ENCODE results near the gene PLPP1.

PLPP1 gene

DNA sequence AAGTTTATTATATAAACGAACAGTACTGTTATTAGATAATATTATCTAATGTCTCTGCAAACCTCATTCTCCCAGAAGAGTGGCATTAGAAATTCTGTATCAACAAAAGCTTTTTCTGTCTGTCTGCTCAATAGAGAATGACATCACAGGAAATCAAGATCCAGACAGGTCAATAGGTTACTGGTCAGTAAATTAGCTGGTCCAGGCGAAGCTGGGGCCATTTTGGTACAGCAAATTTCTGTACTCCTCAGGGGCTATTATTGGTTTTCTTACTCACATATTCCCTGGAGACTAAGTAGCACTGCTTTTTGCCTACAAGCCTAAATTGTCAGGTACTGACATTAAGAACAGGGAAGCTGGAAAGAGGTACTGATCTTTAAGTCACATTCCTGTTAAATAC, 80.5 kb downstream of the PLPP1 start:
- no peak overlapping the region for H3K4me3 ChIP-seq (ENCODE audit: low read depth, low read length)
- CTCF ChIA-PET, result interaction anchor here (0.7 to 1.3 kb wide), 2 partner anchors 39 to 238 kb away, joined by 3 read pairs; no protein-coding TSS in a partner anchor
- no peak for DNase-seq (ENCODE audit: low read depth, low spot score)
- POLR2A ChIA-PET, result no interaction called here
- no peak for TF ChIP-seq CTCF (IDR thresholded peaks at IDR 0.05; ENCODE audit: insufficient read depth, low read length, missing control alignments)

DNA sequence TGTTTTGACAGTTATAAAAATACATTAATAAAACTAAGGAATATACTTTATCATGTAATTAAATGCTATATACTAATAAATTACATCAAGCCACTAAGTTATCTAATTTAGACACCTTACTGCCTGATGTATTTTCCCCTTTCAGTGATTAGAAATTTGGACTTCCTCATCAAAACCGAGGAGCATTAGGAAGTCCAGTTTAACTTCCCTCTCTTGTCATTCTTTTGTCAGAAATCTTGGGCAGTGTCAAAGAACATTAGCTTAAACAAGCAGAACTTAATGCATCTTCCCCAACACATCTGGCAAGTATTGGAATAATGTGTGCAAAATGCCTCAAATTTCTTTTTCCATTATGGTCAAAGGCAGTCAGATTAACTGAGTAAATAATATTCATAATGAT, 81.6 kb downstream of the PLPP1 start:
- TF ChIP-seq CTCF (IDR thresholded peaks at IDR 0.05; ENCODE audit: insufficient read depth, low read length, missing control alignments), result no peak
- POLR2A ChIA-PET, result no interaction called here
- DNase-seq (ENCODE audit: low read depth, low spot score), result no peak

DNA sequence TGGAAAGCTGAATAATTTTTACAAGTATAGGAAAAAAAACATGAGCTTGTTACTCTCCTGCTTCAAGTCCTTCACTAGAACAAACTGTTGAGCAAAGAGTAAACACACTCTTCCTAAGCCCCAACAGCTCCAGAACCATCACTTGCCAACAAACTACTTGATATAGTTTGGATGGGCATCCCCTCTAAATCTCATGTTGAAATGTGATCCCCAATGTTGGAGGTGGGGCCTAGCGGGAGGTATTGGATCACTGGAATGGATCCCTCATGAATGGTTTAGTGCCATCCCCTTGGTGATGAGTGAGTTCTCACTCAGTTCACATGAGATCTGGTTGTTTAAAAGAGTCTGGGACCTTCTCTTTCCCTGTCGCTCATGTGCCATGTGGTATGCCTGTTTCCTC, 82.8 kb downstream of the PLPP1 start:
- CTCF ChIA-PET, result interaction anchor here (1.0 kb wide), 1 partner anchor 13 kb away, joined by 3 read pairs; no protein-coding TSS in a partner anchor
- DNase-seq (ENCODE audit: low read depth, low spot score), result no peak
- POLR2A ChIA-PET, result no interaction called here
- TF ChIP-seq CTCF (IDR thresholded peaks at IDR 0.05; ENCODE audit: insufficient read depth, low read length, missing control alignments), result no peak
- no peak overlapping the region for H3K4me3 ChIP-seq (ENCODE audit: low read depth, low read length)

More for the DNA sequence above, 81.6 kb downstream of the PLPP1 start:
- no peak overlapping the region for H3K4me3 ChIP-seq (ENCODE audit: low read depth, low read length)
- CTCF ChIA-PET, result no interaction called here

- no peak overlapping the region for H3K4me3 ChIP-seq (ENCODE audit: low read depth, low read length)
- TF ChIP-seq CTCF (IDR thresholded peaks at IDR 0.05; ENCODE audit: insufficient read depth, low read length, missing control alignments), result no peak
- POLR2A ChIA-PET, result no interaction called here
- no peak for DNase-seq (ENCODE audit: low read depth, low spot score)
- CTCF ChIA-PET, result interaction anchor here (1.0 to 1.3 kb wide), 2 partner anchors 10 to 242 kb away, joined by 3 to 8 read pairs; no protein-coding TSS in a partner anchor
These were observed 84.6 kb downstream of the PLPP1 start for GRCh38 chr5:55450050-55450765.

- TF ChIP-seq CTCF (IDR thresholded peaks at IDR 0.05; ENCODE audit: insufficient read depth, low read length, missing control alignments), result no peak
- H3K4me3 ChIP-seq (ENCODE audit: low read depth, low read length), result no peak overlapping the region
- POLR2A ChIA-PET, result no interaction called here
- CTCF ChIA-PET, result no interaction called here
- no peak for DNase-seq (ENCODE audit: low read depth, low spot score)
These were observed 88.0 kb downstream of the PLPP1 start for GRCh38 chr5:55446640-55447351.

DNA sequence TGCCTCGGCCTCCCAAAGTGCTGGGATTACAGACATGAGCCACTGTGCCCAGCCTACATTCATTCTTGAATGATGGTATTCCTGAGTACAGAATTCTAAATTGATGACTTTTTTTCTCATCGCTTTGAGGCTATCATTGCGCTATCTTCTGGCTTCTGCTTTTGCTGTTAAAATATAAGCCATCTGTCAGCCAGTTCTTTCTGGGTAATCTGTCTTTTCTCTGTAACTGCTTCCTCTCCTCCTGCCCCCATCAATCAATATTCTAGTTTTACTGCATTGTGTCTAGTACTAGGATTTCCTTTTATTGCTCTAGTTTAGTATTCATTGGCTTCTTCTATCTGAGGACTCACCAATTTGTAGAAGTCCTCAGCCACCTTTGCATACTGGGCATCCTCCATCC, 89.0 kb downstream of the PLPP1 start:
- no peak for DNase-seq (ENCODE audit: low read depth, low spot score)
- POLR2A ChIA-PET, result no interaction called here
- H3K4me3 ChIP-seq (ENCODE audit: low read depth, low read length), result no peak overlapping the region
- CTCF ChIA-PET, result no interaction called here
- TF ChIP-seq CTCF (IDR thresholded peaks at IDR 0.05; ENCODE audit: insufficient read depth, low read length, missing control alignments), result no peak
